Rectal smooth muscle tissue (tissue), 1 donor: ENCODE measurements around the gene GLIS1.

Experiments used
- H3K27ac ChIP-seq: one replicate; pipeline ENCODE4 v1.7.0; 2013; ENCODE audit warnings: low read depth, low read length, inconsistent platforms
- H3K27me3 ChIP-seq: one replicate; pipeline ENCODE4 v1.7.0; 2013; ENCODE audit warnings: low read length; ENCODE audit not compliant: control insufficient read depth, insufficient read depth
- H3K36me3 ChIP-seq: one replicate; pipeline ENCODE4 v1.7.0; 2013; ENCODE audit warnings: low read length; ENCODE audit not compliant: control insufficient read depth, insufficient read depth
- H3K4me1 ChIP-seq: one replicate; pipeline ENCODE4 v1.7.0; 2013; ENCODE audit warnings: low read length; ENCODE audit not compliant: control insufficient read depth, insufficient read depth
- H3K4me3 ChIP-seq: one replicate; pipeline ENCODE4 v1.7.0; 2013; ENCODE audit warnings: low read length
- H3K9ac ChIP-seq: one replicate; pipeline ENCODE4 v1.7.0; 2013; ENCODE audit warnings: low read length

GLIS1 gene

DNA sequence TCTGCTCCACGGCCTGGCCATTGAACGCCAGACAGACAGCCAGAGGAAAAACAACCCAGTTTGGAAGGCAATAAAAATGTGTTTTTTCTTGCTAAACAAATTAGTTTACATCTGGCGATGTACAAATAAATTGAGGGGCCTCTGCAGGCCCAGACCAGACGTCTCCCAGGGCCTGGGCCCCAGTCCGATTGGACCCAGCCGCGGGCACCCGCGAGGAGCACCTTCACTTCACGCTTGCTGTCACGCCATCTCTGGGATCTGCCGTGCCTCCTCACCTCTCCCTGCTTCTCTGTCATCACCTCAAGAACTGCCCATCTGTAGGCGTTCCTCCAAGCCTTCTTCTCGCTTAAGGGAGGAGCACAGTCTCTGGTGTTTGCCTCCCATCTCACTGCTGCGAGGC is 61.5 kb downstream of the GLIS1 start:
- Histone ChIP-seq H3K36me3 (no peaks in the 10 kb centered on the region), H3K4me3 (no peak overlapping the region), H3K9ac (no peak overlapping the region), H3K27ac (no peak overlapping the region), H3K4me1 (no peaks in the 10 kb centered on the region), H3K27me3 (no peaks in the 10 kb centered on the region)

- no peak overlapping the region for H3K9ac ChIP-seq
- no peak overlapping the region for H3K27ac ChIP-seq
- no peaks in the 10 kb centered on the region for H3K4me1 ChIP-seq
- no peak overlapping the region for H3K4me3 ChIP-seq
- H3K27me3 ChIP-seq, result no peaks in the 10 kb centered on the region
- no peaks in the 10 kb centered on the region for H3K36me3 ChIP-seq
Observed at GRCh38 chr1:53672785-53673184, 66.2 kb downstream of the GLIS1 start.

DNA sequence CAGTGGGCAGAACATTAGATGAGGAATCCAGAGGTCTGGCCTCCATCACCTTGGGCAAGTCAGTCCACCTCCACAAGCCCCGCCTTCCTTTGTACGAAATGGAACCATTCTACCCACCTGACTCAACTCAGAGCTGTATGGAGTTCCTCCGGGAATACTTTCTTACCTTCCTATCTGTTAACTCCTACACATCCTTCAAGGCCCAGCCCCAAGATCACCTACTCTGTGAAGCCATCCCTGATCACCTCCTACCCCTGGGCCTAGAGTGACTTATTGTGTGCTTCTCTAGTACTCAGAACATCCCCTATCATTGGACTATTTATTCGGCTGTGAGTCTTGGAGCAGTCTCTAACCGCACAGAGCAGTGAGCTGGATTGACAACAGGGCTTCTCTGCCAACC is 66.7 kb downstream of the GLIS1 start:
- no peak overlapping the region for H3K4me3 ChIP-seq

GRCh38 chr1:53669621-53670191 is 69.3 kb downstream of the GLIS1 start:
- no peak overlapping the region for H3K27ac ChIP-seq
- no peaks in the 10 kb centered on the region for H3K36me3 ChIP-seq
- no peak overlapping the region for H3K4me3 ChIP-seq
- H3K27me3 ChIP-seq, result no peaks in the 10 kb centered on the region
- H3K9ac ChIP-seq, result no peak overlapping the region
- no peaks in the 10 kb centered on the region for H3K4me1 ChIP-seq

More for the DNA sequence above, 66.7 kb downstream of the GLIS1 start:
- no peak overlapping the region for H3K27ac ChIP-seq
- H3K36me3 ChIP-seq, result no peaks in the 10 kb centered on the region
- no peaks in the 10 kb centered on the region for H3K4me1 ChIP-seq
- H3K27me3 ChIP-seq, result no peaks in the 10 kb centered on the region
- H3K9ac ChIP-seq, result no peak overlapping the region

GRCh38 chr1:53666566-53666965 is 72.4 kb downstream of the GLIS1 start:
- Histone ChIP-seq H3K9ac (no peak overlapping the region), H3K27me3 (no peaks in the 10 kb centered on the region)

GRCh38 chr1:53665996-53666395 is 73.0 kb downstream of the GLIS1 start:
- no peaks in the 10 kb centered on the region for H3K27me3 ChIP-seq
- H3K27ac ChIP-seq, result no peak overlapping the region
- H3K9ac ChIP-seq, result no peak overlapping the region
- no peaks in the 10 kb centered on the region for H3K36me3 ChIP-seq
- H3K4me3 ChIP-seq, result no peak overlapping the region
- no peaks in the 10 kb centered on the region for H3K4me1 ChIP-seq

More at GRCh38 chr1:53666566-53666965, 72.4 kb downstream of the GLIS1 start:
- Histone ChIP-seq H3K4me1 (no peaks in the 10 kb centered on the region), H3K36me3 (no peaks in the 10 kb centered on the region), H3K27ac (no peak overlapping the region), H3K4me3 (no peak overlapping the region)

DNA sequence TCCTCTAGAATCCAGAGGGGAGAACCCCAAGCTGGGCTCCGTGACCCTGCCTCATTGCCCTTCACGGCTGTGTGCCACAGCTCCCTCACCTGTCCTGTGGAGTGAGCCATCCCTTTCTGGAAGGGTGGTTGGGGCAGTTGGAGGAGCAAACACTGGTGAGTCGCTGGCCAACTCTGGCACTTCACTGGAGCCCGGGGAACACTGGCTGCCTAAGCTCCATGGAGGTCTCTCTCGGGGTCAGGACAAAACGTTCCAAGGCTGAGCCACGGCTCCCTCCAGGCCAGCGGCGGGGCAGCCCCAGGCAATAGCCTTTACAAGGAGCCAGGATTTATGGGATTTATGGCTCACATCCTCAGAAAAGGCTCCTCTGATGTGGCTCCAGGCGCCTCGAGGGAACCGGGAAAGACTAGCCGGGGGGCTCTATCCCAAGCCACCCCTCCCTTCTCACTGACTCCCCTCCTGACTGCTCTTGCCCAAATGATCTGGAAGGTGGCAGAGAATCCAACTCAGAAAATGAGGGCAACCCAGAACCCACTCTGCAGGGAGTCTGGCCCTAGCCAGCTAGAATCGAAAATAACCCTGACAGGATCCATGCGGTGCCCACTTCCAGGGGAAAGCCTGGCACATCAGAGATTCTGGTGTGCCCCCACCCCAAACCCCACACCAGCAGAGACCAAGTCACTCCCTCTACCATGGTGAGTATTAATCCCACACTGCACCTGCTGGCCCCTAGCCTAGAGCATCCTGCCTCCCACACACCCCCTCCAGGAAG is 75.2 kb downstream of the GLIS1 start:
- no peaks in the 10 kb centered on the region for H3K36me3 ChIP-seq
- no peaks in the 10 kb centered on the region for H3K4me1 ChIP-seq
- H3K27ac ChIP-seq, result no peak overlapping the region
- no peak overlapping the region for H3K4me3 ChIP-seq
- H3K27me3 ChIP-seq, result no peaks in the 10 kb centered on the region
- H3K9ac ChIP-seq, result no peak overlapping the region

DNA sequence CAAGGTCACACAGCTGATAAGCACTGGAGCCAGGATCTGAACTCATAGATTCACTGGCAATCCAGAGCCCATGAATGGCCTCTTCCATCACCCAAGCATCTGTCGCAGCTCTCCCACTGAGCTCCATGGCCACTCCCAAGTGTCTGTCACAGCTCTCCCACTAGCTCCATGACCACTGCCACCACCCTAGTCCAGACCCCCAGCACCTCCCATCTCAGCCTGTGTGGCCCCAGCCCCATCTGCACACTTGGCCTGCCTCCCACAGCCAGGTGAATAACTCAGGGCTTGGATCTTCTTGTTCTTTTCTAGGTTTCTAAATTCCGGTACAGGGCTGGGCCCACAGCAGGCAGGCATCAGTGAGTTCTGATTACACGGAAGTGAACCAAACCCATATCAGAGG is 76.0 kb downstream of the GLIS1 start:
- Histone ChIP-seq H3K27me3 (no peaks in the 10 kb centered on the region), H3K4me1 (no peaks in the 10 kb centered on the region), H3K27ac (no peak overlapping the region), H3K36me3 (no peaks in the 10 kb centered on the region), H3K4me3 (no peak overlapping the region), H3K9ac (no peak overlapping the region)

DNA sequence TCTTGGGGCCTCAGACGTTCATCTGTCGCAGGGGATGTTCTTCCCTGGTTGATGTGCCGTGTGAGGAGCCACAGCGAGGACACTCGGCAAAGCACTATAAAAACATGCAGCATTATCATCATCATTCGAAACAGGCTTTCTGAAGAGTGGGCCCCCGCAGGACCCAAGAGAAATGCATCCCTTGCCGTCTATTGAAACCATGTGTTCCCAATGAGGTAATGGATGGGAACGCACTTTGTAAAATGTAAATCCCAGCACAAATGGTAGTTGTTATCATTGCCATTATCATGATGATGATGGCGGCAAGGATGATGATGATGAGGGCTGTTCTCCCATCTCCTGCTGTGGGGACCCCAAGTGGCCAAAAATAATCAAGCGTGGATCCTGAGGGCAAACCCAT is 76.8 kb downstream of the GLIS1 start:
- no peaks in the 10 kb centered on the region for H3K4me1 ChIP-seq
- H3K36me3 ChIP-seq, result no peaks in the 10 kb centered on the region
- H3K9ac ChIP-seq, result no peak overlapping the region
- no peak overlapping the region for H3K4me3 ChIP-seq
- H3K27me3 ChIP-seq, result no peaks in the 10 kb centered on the region
- no peak overlapping the region for H3K27ac ChIP-seq

DNA sequence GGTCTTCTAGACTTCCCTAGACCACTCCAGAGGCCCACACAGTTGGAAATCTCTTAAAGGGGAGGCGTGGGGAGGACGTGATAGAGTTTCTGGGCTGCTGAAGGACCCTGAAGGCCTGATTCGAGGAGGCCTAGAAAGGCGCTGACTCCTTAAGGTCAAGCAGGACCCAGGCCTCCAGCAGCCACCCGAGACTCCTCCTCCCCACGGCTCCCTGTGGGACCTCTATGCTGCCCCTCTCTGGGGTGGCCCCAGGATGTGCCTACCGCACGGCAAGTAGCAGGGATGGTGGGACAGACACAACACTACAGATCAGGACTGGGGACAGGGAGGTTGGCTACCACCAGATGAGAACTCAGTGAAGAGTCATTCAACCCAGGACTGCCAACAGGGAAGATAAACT is 77.5 kb downstream of the GLIS1 start:
- H3K4me3 ChIP-seq, result no peak overlapping the region
- no peaks in the 10 kb centered on the region for H3K4me1 ChIP-seq
- H3K27ac ChIP-seq, result no peak overlapping the region
- no peaks in the 10 kb centered on the region for H3K36me3 ChIP-seq
- no peak overlapping the region for H3K9ac ChIP-seq
- no peaks in the 10 kb centered on the region for H3K27me3 ChIP-seq

GRCh38 chr1:53660666-53661065 is 78.3 kb downstream of the GLIS1 start:
- Histone ChIP-seq H3K27ac (no peak overlapping the region), H3K36me3 (no peaks in the 10 kb centered on the region), H3K9ac (no peak overlapping the region), H3K27me3 (no peaks in the 10 kb centered on the region), H3K4me3 (no peak overlapping the region), H3K4me1 (no peaks in the 10 kb centered on the region)

- no peaks in the 10 kb centered on the region for H3K36me3 ChIP-seq
- H3K9ac ChIP-seq, result no peak overlapping the region
- H3K4me3 ChIP-seq, result no peak overlapping the region
- H3K27me3 ChIP-seq, result no peaks in the 10 kb centered on the region
- H3K4me1 ChIP-seq, result no peaks in the 10 kb centered on the region
- H3K27ac ChIP-seq, result no peak overlapping the region
Observed at GRCh38 chr1:53659436-53659835, 79.5 kb downstream of the GLIS1 start.
